ENCODE measurements around the gene KIF6.
"Not testable (repeated sequence)": the region's sequence is repeated elsewhere in the genome, so short reads cannot be mapped to it uniquely, and the experiment has no call there.

KIF6 gene

GRCh38 chr6:39553860-39554802 lies 171.1 kb downstream of the KIF6 start:
- DNase-seq (ENCODE audit: low read depth in 2 of 2) = no peak

- no peak for DNase-seq (ENCODE audit: low read depth in 2 of 2)
Measured at GRCh38 chr6:39553029-39553428, 172.2 kb downstream of the KIF6 start.

GRCh38 chr6:39550191-39550590 lies 175.0 kb downstream of the KIF6 start:
- no peak for DNase-seq (ENCODE audit: low read depth in 2 of 2)

DNA sequence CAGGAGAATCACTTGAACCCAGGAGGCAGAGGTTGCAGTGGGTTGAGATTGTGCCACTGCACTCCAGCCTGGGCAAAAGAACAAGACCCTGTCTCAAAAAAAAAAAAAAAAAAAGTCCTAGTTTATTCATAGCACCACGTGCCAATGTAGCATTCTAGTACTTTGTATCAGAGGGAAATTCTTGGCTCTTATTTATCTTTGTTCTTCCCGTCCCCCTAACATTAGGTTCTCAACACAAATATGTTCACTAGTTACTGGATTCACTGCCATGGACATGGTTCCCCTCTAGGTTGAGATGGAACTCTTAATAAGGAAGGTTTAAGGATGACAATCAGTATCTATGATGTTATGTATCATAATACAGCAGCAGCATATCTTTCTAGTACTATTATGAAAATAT lies 178.5 kb downstream of the KIF6 start:
- DNase-seq (ENCODE audit: low read depth in 2 of 2) = no peak

GRCh38 chr6:39543950-39544349 lies 181.3 kb downstream of the KIF6 start:
- no peak for DNase-seq (ENCODE audit: low read depth in 2 of 2)

- DNase-seq (ENCODE audit: low read depth in 2 of 2) = no peak
Measured at GRCh38 chr6:39543095-39543494, 182.1 kb downstream of the KIF6 start.

DNA sequence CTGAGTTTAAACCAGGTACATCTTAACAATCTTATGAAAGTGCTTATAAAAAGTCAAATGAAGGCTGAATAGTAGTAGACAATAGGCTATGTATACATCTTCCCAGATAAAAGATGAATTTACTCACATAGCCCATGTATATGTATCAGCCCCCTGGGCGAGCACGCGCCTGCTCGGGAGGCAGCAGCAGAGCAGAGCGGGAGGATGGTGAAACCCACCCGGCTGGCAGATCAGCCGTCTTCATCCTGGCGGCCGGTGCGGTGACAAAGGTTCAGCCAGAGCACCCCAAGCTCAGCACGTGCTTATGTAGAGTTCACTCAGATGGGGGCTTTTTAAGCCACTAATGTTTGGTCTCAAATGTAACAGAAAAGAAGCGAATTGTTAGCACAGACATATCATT lies 184.8 kb downstream of the KIF6 start:
- DNase-seq (ENCODE audit: low read depth in 2 of 2) = no peak

- DNase-seq (ENCODE audit: low read depth in 2 of 2) = no peak
Measured at GRCh38 chr6:39530201-39530759, 194.9 kb downstream of the KIF6 start.

DNA sequence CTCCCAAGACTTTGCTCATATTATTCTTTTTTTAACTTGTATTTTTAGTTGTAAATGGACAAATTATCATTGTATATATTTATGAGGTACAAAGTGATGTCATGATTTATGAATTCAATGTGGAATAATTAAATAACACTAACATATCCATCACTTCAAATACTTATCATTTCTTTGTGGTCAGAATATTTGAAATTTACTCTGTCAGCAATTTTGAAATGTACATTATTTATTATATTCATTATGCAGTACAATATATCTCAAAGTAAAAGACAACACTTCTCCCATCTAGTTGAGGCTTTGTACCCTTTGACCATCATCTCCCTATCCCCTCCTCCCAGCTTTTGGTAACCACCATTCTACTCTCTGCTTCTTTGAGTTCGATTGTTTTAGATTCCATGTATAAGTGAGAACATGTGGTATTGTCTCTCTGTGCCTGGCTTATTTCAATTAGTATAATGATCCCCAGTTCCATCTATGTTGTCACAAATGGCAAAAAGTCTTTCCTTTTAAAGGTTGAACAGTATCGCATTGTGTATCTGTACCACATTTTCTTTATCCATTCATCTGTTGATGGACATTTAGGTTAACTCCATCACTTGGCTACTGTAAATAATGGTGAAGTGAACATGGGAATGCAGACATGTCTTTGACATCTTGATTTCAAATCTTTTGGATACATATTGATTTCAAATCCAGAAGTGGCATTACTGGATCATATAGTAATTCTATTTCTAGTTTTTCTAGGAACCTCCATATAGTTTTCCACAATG lies 197.2 kb downstream of the KIF6 start:
- no peak for DNase-seq (ENCODE audit: low read depth in 2 of 2)

DNA sequence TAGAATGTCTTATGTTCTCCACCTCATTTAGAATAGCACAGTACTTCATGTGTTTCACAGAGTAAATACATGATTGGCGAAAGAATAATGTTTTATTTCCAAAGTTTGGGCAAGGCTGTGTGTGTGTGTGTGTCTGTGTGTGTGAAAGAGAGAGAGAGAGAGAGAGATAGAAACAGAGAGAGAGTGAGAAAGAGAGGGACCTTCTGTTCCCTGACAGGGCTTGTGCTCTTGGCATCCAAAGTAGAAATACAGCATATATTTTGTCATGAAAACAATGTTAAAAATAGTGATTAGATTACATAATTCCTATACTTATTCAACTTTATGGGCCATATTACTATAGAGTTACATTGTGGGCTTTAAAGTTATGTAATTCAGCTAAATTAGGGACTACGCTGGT lies 201.2 kb downstream of the KIF6 start:
- DNase-seq (ENCODE audit: low read depth in 2 of 2) = no peak

- DNase-seq (ENCODE audit: low read depth in 2 of 2) = no peak
Measured at GRCh38 chr6:39521958-39522357, 203.2 kb downstream of the KIF6 start.

DNA sequence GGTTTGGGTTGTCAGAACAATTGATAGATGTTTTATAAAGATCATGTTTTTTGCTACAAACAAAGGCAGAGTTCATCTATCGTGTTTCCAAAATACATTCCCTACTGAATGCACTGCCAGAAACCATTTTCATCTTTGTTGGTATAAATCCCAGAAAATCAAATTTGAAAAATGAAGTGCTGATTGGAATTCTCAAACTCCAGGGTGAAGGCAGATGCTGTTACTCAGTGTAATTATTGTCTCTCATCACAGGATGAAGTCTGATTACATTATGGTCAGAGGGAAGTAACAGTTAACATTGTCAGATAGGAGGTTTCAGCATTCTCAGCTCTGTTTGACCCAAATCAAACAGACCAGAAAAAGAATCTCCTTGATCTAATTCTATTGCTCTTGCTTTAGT lies 204.3 kb downstream of the KIF6 start:
- no peak for DNase-seq (ENCODE audit: low read depth in 2 of 2)

DNA sequence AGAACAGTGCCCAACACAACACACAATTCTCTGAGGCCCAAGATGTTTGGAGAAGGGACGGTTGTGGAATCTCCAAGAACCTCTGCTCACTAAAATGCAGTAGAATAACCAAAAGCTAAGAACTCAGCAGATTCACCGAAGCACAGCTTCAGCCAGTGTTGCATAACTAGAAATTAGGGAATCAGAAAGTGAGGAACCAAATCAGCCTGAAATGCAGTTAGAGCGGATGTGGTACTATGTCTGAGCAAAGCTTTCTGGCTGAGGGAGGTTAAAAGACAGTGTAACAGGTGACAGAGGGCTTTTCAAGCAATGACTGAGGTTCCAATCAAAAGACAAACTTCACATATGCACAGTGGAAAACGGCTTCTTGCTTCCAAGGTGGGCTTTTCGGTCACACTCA lies 204.8 kb downstream of the KIF6 start:
- no peak for DNase-seq (ENCODE audit: low read depth in 2 of 2)

- no peak for DNase-seq (ENCODE audit: low read depth in 2 of 2)
Measured at GRCh38 chr6:39518221-39518620, 207.0 kb downstream of the KIF6 start.

DNA sequence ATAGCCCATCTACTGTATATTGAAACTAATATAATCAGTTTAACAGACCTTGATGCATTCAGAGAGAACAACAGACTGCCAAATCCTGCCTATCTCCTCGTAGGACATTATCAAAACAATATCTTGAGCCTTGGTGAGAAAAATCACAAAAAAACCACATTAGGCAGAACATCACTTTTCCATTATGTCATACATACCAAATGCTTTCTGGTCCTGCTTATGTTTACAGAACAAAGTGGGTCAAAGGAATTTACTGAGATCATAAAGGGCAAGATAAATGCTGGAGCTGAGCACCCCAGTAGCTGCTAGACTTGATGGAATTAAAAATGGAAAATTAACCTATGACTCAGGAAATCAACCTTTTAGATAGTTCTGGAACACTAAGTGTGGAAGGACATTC lies 207.5 kb downstream of the KIF6 start:
- DNase-seq (ENCODE audit: low read depth in 2 of 2) = no peak

- no peak for DNase-seq (ENCODE audit: low read depth in 2 of 2)
Measured at GRCh38 chr6:39516471-39516870, 208.7 kb downstream of the KIF6 start.

- DNase-seq (ENCODE audit: low read depth in 2 of 2) = no peak
Measured at GRCh38 chr6:39515471-39515870, 209.7 kb downstream of the KIF6 start.

DNA sequence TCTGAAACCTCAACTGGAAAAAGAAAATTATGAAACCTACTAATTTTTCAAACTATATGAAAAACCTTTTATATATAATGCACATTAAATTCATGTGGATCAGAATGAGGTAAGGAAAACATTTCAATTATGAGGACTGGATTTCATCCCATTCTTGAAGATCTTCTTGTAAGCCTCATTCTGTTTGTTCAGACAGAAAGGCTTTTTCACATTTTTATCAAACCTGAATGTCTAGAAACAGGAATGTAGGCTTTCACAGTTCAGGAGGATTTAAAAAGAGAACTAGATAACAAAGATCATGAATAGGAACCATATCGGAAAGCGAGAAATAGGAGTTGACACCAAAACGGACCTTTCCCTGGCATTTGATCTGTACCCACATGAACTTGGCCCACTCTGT lies 210.2 kb downstream of the KIF6 start:
- DNase-seq (ENCODE audit: low read depth in 2 of 2) = no peak

GRCh38 chr6:39509831-39510230 lies 215.4 kb downstream of the KIF6 start:
- DNase-seq (ENCODE audit: low read depth in 2 of 2) = not testable (repeated sequence)

DNA sequence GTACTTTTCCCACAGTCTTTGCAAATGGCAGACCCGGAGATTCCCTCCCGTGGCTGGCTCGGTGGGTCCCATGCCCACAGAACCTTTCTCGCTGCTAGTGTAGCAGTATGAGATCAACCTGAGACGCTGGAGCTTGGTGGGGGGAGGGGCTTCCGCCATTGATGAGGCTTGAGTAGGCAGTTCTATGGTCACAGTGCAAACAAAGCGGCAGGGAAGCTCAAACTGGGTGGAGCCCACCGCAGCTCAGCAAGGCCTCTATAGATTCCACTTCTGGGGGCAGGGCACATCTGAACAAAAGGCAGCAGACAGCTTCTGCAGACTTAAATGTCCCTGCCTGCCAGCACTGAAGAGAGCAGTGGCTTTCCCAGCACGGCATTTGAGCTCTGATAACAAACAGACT lies 216.7 kb downstream of the KIF6 start:
- DNase-seq (ENCODE audit: low read depth in 2 of 2) = no peak

GRCh38 chr6:39507331-39507998 lies 217.7 kb downstream of the KIF6 start:
- DNase-seq (ENCODE audit: low read depth in 2 of 2) = no peak

DNA sequence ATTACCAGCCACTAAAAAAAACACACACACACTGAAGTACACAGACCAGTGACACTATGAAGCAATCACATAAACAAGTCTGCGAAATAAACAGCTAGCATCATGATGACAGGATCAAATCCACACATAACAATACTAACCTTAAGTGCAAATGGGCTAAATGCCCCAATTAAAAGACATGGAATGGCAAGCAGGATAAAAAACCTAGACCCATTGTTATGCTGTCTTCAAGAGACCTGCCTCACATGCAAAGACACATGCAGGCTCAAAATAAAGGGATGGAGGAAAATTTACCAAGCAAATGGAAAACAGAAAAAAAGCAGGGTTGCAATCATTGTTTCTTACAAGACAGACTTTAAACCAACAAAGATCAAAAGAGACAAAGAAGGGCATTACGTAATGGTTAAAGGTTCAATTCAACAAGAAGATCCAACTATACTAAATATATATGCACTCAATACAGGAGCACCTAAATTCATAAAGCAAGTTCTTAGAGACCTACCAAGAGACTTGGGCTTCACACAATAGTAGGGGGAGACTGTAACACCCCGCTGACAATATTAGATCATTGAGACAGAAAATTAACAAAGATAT lies 222.7 kb downstream of the KIF6 start:
- DNase-seq (ENCODE audit: low read depth in 2 of 2) = not testable (repeated sequence)
